M059J (cell line): ENCODE measurements around the gene YWHAG. TPM values are rescaled to one million over a fixed set of nuclear protein-coding genes. Genes with fewer than 3 reads are reported as not detected.
A peak's percentile ranks its signal among the peaks of the same experiment; 100 is the strongest.
"Not testable (repeated sequence)": the region's sequence is repeated elsewhere in the genome, so short reads cannot be mapped to it uniquely, and the experiment has no call there.

Source experiments
- DNase-seq: peaks from one replicate; pipeline ENCODE4 v3.0.0-alpha.2; 2012; ENCODE audit warnings: low read depth
- total RNA-seq: library from RNA; depleted of rRNA; stranded (reverse); fragments of >200 nt; shearing (Covaris generic); gene quantifications from 2 replicates; pipeline ENCODE4 v1.2.3, GENCODE V29; 2014

The YWHAG gene
- total RNA-seq, 1 experiment from 2014 or later, result 133 TPM

DNA sequence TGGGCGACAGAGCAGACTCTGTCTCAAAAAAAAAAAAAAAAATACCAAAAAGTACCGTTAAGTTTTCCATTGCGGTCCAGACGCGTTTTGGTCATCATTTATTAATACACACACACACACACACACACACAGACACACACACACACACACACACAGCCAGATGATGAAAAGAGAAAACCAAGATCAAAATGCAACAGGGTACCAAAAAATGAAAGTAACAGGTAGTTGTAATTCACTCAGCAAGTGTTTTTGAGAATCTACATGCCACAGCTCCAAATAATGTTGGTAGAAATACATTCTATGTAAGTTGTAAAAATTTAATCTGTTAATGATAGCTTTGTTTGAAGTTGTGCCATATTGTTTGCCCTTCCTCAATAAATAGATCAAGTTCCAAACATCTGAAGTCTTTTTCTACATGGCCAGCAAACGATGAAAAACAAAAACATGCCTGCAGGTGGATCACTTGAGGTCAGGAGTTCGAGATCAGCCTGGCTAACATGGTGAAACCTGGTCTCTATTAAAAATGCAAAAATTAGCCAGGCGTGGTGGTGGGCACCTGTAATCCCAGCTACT, 9.4 kb downstream of the YWHAG start:
- no peak for DNase-seq

DNA sequence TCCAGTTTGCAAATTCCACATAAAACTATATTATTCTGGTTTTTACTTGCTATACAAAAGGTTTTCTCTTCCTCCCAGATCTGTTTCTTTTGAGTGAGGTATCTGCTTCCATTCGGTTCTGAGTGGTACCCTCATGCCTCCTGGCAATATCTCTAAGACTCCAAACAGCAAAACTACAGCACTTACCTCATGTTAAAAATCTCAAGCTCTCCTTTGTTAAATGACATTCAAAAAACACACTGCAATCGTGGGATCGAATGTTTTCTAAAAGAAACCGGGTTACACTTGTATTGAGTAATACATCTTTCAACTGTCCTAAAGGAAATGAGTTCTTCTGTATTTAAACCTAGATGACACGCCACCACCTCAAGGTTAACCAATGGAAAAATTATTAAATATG, 11.1 kb downstream of the YWHAG start:
- no peak for DNase-seq

- no peak for DNase-seq
Observed at GRCh38 chr7:76346778-76347177, 12.0 kb downstream of the YWHAG start.

GRCh38 chr7:76346097-76346496, 12.7 kb downstream of the YWHAG start:
- DNase-seq, result no peak

- no peak for DNase-seq
Observed at GRCh38 chr7:76343931-76344321, 14.9 kb downstream of the YWHAG start.

- peak; percentile 49 for DNase-seq
Observed at GRCh38 chr7:76343294-76343930, 15.4 kb downstream of the YWHAG start.

GRCh38 chr7:76342222-76342621, 16.6 kb downstream of the YWHAG start:
- DNase-seq, result no peak

DNA sequence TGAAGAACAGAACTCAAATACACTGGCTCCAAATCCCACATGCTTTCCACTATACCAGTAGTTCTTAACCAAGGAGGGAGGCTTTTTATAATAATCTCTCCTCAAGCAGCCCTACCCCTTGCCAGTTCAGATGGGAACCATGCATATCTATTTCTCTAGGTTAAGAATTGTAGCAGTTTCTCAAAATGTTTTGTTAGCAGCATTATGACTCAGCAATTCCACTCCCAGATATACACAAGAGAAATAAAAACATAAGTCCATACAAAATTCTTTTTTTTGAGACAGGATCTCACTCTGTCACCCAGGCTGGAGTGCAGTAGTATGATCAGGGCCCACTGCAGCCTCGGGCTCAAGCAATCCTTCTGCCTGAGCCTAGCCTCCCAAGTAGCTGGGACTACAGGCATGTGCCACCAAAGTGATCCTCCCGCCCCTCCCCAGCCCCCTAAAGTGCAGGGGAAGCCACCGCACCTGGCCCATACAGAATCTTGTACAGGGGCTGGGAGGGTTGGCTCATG, 18.1 kb downstream of the YWHAG start:
- DNase-seq, result peak; percentile 83

DNA sequence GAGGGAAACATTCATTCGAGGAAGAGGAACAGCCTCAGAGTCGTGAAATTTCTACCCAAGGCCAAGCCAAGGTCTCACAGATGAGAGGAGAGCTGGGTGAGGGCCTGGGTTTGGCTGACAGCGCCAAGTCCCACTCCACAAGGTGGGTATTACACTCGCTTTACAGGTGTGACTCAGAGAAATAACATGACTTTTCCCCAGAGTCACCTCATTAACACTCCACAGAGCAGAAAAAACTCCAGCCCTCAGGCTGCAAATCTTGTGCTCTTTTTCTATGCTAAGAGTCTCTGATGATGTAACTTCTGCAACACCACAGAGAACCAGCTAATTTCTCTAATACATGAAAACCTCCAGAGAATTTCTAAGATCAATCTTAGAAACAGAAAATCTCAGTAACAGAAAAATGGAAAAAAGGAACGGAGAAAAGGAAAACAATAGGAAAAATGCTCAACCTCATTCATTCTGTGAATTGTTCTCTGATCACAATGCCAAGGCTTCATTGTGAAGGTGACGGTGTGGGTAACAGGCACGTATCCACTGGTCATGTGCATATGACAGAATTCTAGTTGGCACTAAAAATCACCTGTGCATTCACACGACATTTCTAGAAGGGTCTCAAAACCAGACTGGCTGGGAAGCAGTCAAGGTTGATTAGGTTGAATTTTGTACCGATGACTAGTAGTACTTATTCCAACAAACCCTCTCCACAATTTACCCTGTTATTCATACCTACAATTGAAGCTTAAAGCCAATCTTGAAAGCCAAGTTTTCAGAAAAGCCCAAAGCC, 20.3 kb downstream of the YWHAG start:
- DNase-seq, result peak; percentile 93

DNA sequence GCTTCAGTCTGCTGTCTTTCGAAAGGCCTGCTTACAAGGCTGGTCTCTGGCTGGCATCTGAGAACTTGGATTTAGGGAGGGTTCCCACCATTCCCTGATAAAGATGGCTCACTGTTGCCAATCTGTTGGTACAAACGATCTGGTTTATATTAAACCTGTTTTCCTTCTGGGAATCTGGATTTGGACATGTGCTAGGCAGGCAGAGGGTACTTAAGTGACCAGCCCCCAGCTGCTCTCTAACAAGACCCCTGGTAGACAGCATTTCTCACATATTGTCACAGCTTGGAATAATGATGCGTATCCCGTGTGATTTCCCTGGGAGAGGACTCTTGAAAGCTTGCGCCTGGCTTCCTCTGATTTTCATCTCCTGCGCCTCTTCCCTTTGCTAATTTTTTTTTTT, 21.6 kb downstream of the YWHAG start:
- DNase-seq, result no peak

GRCh38 chr7:76336094-76336493, 22.7 kb downstream of the YWHAG start:
- DNase-seq, result no peak

- DNase-seq, result not testable (repeated sequence)
Observed at GRCh38 chr7:76335417-76335816, 23.4 kb downstream of the YWHAG start.

DNA sequence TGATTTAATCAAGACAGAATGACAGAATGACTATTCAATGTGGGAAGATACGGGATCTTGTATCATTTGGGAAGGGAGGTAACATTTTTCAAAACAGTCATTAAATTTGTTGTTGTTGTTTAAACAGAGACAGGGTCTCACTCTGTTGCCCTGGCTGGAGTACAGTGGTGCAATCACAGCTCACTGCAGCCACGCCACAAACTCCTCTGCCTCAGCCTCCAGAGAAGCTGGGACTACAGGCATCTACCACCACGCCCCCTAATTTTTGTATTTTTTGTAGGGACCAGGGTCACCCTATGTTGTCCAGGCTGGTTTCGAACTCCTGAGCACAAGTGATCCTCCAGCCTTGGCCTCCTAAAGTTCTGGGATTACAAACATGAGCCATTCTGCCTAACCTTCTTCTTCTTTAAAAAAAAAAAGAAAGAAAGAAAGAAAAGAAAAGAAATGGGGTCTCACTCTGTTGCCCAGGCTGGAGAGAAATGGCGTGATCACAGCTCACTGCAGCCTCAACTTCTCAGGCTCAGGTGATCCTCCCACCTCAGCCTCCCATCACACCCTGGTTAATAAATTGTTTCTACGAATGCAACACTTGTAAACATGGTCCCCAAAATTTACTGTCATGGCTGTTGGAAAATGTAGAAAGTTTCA, 24.3 kb downstream of the YWHAG start:
- DNase-seq, result no peak

DNA sequence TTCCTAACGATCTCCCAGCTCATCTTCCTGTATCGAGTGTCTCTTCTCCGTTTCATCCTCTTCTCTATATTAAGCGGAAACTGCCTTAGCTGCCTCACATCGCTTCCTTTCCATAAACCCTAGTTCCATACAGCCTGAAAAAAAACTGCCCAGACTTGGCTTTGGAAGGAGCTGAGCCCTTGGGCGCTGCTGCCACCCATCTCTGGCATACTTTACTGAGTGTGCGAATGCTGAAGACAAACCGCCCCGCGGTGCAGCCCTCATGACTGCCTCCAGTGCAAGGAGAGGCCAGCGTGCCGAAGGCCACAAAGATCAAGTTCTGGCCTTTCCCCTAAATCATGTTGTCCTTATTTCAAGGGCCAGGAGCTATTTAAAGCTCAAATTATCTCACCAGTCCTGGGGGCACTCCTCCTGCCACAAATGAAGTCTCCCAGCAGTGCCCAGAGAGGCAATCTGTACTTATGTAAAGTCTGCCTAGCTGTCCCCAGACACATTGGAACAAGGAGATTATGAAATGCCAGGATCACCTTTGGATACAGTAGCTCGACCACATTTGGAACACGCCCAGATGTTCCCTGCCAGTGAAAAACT, 25.2 kb downstream of the YWHAG start:
- DNase-seq, result no peak

GRCh38 chr7:76332078-76332477, 26.7 kb downstream of the YWHAG start:
- DNase-seq, result no peak

DNA sequence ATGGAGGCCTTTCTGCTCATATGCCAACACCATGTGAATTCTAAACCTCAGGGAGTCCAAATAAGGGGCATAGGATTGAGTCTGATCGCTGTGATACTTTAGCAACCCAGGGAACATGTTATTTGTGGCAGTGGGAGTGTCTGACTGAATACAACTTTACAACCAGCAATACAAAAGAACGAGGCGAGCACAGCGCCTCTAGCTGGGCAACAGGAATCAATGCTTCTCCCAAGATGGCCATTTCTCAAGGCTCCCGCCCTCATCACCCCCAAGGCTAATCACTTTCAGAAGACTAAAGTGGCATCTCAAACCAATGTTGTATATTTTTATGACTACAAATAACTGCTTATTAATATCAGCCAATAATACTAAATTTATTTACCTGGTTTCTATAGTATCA, 28.1 kb downstream of the YWHAG start:
- DNase-seq, result no peak

DNA sequence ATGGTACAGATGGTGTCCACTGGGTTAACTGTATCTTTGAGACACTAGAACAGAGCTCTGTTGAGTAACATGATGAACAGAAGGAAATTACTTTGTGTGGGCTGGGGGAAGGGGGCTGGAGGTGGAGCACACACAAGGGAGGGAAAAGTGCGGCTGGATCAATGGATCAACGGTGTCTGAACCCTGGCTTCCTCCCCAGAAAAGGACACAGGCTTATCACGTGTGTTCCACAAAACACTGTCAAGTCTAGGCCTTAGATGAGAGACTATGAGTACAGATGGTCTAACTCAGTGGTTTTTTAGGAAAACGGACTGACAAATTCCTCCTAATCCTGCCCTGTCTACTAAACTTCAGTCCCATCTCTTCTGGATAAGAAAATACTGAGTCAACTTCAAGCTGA, 28.5 kb downstream of the YWHAG start:
- no peak for DNase-seq

- no peak for DNase-seq
Observed at GRCh38 chr7:76329479-76329878, 29.3 kb downstream of the YWHAG start.

GRCh38 chr7:76328389-76328788, 30.4 kb downstream of the YWHAG start:
- DNase-seq, result no peak

GRCh38 chr7:76327610-76328009, 31.2 kb downstream of the YWHAG start:
- DNase-seq, result no peak

GRCh38 chr7:76326646-76327233, 32.1 kb downstream of the YWHAG start:
- DNase-seq, result no peak

DNA sequence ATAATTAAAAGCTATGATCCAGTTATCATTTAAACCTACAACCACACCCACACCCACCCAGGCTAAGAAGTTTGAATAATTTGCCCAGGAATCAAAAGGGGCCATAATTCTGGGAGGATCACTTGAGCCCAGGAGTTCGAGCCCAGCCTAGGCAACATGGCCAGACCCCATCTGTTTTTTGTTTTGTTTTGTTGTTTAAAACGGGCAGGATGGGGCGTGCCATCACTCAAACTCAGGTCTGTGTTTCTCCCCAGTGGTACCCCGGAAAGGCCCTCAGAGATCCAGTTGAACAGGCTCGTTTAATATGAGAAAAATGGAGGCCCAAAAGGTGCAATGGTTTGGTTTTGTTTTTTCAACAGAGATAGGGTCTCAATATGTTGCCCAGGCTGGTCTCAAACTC, 33.0 kb downstream of the YWHAG start:
- DNase-seq, result no peak
